Chondrocyte (in vitro differentiated cells): Measurements from ENCODE around the gene KANK2. TPM values are rescaled to one million over a fixed set of nuclear protein-coding genes. Genes with fewer than 3 reads are reported as not detected.

ENCODE experiments used
- DNase-seq: peaks from one replicate; pipeline ENCODE4 v3.0.0; 2021; ENCODE audit warnings: mixed read lengths, low spot score
- H3K27ac Mint-ChIP-seq: one replicate; pipeline ENCODE4 v1.8.0; 2021; ENCODE audit warnings: mild to moderate bottlenecking, moderate library complexity, mixed read lengths; ENCODE audit not compliant: unreplicated experiment
- H3K27me3 Mint-ChIP-seq: 2 replicates; pipeline ENCODE4 v1.8.0; 2021; ENCODE audit warnings: low read depth, mixed read lengths
- H3K36me3 Mint-ChIP-seq: 2 replicates; pipeline ENCODE4 v1.8.0; 2021; ENCODE audit warnings: low read depth, mixed read lengths
- H3K4me1 Mint-ChIP-seq: 2 replicates; pipeline ENCODE4 v1.8.0; 2021; ENCODE audit warnings: low read depth, mild to moderate bottlenecking, mixed read lengths
- H3K4me3 Mint-ChIP-seq: one replicate; pipeline ENCODE4 v1.8.0; 2021; ENCODE audit warnings: mild to moderate bottlenecking, moderate library complexity, mixed read lengths; ENCODE audit not compliant: unreplicated experiment
- H3K9me3 Mint-ChIP-seq: 2 replicates; pipeline ENCODE4 v1.8.0; 2021; ENCODE audit warnings: low read depth, mixed read lengths
- CTCF ChIP-seq: fragments of 200-600 bp; sonication (generic); IDR thresholded peaks from 2 replicates; pipeline ENCODE4 v1.5.0; 2021; ENCODE audit warnings: antibody characterized with exemption, mild to moderate bottlenecking, moderate library complexity
- total RNA-seq: library from RNA; stranded (reverse); gene quantifications from 3 replicates; pipeline ENCODE4 v1.2.1, GENCODE V29; 2021

KANK2 gene
- total RNA-seq, 1 donor from 2014 or later = 243 TPM

GRCh38 chr19:11138601-11139300 is 58.6 kb downstream of the KANK2 start:
- Mint-ChIP-seq H3K4me3 (no peak overlapping the region), H3K36me3 (no peaks in the 10 kb centered on the region), H3K9me3 (no peaks in the 10 kb centered on the region), H3K4me1 (peaks cover 63% of the 10 kb centered on the region), H3K27me3 (no peaks in the 10 kb centered on the region), H3K27ac (peak overlapping the region; percentile 98)
- TF ChIP-seq CTCF = no peak
- peak; percentile 95 for DNase-seq

GRCh38 chr19:11137542-11138384 is 59.6 kb downstream of the KANK2 start:
- H3K9me3 Mint-ChIP-seq = no peaks in the 10 kb centered on the region
- no peaks in the 10 kb centered on the region for H3K36me3 Mint-ChIP-seq
- H3K27ac Mint-ChIP-seq = peak overlapping the region; percentile 98
- peak overlapping the region; percentile 46 for H3K4me3 Mint-ChIP-seq
- TF ChIP-seq CTCF = peak; percentile 90
- no peak for DNase-seq
- H3K27me3 Mint-ChIP-seq = no peaks in the 10 kb centered on the region
- H3K4me1 Mint-ChIP-seq = peaks cover 53% of the 10 kb centered on the region

- H3K27me3 Mint-ChIP-seq = no peaks in the 10 kb centered on the region
- H3K4me1 Mint-ChIP-seq = peaks cover 43% of the 10 kb centered on the region
- H3K36me3 Mint-ChIP-seq = peaks cover 4% of the 10 kb centered on the region
- no peak for DNase-seq
- no peaks in the 10 kb centered on the region for H3K9me3 Mint-ChIP-seq
- no peak for TF ChIP-seq CTCF
- H3K4me3 Mint-ChIP-seq = no peak overlapping the region
- peak overlapping the region; percentile 98 for H3K27ac Mint-ChIP-seq
Observed at GRCh38 chr19:11136400-11137101, 60.8 kb downstream of the KANK2 start.

- no peaks in the 10 kb centered on the region for H3K9me3 Mint-ChIP-seq
- peaks cover 11% of the 10 kb centered on the region for H3K4me1 Mint-ChIP-seq
- DNase-seq = no peak
- no peak overlapping the region for H3K4me3 Mint-ChIP-seq
- H3K27me3 Mint-ChIP-seq = no peaks in the 10 kb centered on the region
- no peak overlapping the region for H3K27ac Mint-ChIP-seq
- no peak for TF ChIP-seq CTCF
- H3K36me3 Mint-ChIP-seq = peaks cover 28% of the 10 kb centered on the region
Observed at GRCh38 chr19:11131471-11131870, 65.9 kb downstream of the KANK2 start.
